ENCODE measurements around the gene ZNF335.

Gene ZNF335

DNA sequence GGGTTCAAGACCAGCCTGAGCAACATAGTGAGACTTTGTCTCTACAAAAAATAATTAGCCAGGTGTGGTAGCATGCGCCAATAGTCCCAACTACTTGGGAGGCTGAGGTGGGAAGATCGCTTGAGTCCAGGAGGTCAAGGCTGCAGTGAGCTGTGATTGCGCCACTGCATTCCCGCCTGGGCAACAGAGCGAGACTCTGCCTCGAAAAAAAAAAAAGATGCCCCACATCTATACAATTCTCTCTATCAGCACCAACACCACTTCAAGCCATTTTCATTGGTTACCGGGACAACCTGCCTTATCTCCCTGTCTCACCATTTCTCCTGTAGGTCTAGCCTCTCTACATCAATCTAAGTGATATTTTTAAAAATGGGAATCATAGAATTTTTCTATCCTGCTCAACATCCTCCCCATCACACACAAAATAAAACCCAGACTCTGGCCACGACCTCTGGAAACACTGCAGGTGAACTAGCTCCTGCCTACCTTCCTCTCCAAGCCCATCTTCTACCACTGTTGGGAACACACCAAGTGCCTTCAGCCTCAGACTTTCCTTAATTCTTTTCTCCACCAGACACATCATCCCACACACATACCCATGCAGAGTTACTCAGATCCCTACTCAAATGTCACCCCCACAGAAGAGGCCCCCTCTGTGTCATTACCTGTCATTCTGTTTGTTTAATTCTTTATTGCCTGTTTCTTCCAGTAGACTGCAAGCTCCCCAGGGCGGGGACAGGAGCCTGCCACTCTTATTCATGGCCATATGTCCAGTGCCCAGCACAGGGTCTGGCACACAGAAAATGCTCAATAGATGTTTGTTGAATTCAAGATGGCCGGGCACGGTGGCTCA lies 50.4 kb downstream of the ZNF335 start:
- no peak for DNase-seq
- intact Hi-C loops (cut with DNase I) = no loop called here

- DNase-seq = no peak
- intact Hi-C loops (cut with DNase I) = no loop called here
These were observed 51.3 kb downstream of the ZNF335 start for GRCh38 chr20:45920462-45921336.

DNA sequence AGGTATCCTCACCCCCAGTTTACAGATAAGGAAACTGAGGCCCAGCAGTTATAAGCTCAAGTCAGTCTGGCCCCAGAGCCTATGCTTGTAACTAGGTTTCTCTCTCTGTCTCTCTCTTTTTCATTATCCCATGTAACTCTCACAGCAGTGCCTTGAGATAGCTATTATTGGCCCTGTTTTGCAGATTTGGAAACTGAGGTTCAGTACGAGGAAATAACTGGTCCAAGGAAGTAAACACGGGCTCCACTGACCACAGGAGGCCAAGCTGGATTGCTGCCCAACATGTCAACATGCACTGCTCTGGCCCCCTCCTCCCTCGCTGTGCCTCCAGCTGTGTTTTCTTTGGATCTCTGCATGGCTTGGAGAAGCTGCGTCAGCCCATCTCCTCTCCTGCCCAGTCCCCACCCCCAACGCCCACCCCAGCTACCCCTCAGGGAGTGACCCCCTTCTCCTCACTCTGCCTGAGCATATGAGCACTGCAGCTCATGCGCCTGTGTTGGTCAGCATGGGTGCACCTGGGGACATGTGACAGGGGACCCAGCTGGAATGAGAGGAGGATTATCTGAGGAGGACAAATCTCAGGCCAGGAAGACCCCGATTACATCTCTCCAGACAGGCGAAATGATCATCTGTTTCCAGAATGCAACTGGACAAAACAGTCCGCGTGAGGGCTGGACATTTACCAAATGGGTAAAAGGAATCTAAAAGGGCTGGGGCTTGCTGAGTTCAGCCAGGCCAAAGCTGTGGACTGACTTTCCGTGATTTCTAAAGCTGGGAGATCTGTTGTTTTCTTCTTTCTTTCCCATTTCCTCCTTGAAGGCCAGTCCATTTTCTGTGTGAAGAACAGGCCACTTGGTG lies 52.2 kb downstream of the ZNF335 start:
- DNase-seq = peak in 1 of 42 donors; percentile 8

GRCh38 chr20:45918779-45919537 lies 53.0 kb downstream of the ZNF335 start:
- intact Hi-C loops (cut with DNase I) = no loop called here
- no peak for DNase-seq

More for the DNA sequence above, 52.2 kb downstream of the ZNF335 start:
- intact Hi-C loops (cut with DNase I) = no loop called here

GRCh38 chr20:45918182-45918737 lies 53.7 kb downstream of the ZNF335 start:
- DNase-seq = no peak
- intact Hi-C loops (cut with DNase I) = no loop called here

DNA sequence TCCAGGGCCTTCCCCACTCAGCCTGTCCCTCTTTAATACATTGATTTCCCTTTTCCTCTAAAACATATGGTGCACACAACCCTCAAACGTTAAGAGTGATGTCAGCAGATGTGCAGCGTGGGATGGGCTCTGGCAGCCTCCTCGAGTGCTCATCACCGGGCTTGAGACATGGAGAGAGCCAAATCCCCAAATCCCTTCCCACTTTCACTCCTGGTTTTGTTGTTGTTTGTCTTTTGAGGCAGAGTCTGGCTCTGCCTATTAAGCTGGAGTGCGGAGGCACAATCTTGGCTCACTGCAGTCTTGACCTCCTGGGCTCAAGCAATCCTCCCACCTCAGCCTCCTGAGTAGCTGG lies 54.2 kb downstream of the ZNF335 start:
- intact Hi-C loops (cut with DNase I) = no loop called here
- no peak for DNase-seq

DNA sequence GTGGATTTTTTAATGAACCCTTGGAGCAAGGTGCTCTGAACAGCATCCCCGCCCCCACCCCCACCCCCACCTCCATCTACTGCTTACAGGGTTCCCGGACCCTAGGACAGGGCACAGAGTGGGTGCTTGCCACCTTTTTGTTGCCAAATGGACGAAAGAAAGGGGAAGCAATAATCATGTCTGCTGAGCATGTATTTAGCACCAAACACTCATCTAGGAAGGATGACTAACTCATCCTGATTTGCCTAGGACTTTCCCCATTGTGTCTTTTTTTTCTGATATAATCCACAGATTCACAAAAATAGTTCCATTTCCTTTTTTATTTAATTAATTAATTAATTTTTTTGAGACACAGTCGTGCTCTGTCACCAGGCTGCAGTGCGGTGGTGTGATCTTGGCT lies 58.9 kb downstream of the ZNF335 start:
- intact Hi-C loops (cut with DNase I) = no loop called here
- no peak for DNase-seq

- DNase-seq = no peak
- intact Hi-C loops (cut with DNase I) = no loop called here
These were observed 59.7 kb downstream of the ZNF335 start for GRCh38 chr20:45912344-45912682.

- DNase-seq = peak in 41 of 42 donors; percentile 18 to 82 (median 66)
- intact Hi-C loops (cut with DNase I) = no loop called here
These were observed 60.3 kb downstream of the ZNF335 start, which contains the start of gene PLTP for GRCh38 chr20:45911486-45912343. Gene PLTP (minus strand): TSS chr20:45912155. CDS start chr20:45911452, 703 bp downstream.

GRCh38 chr20:45910670-45911485 lies 61.1 kb downstream of the ZNF335 start:
- intact Hi-C loops (cut with DNase I) = no loop called here
- DNase-seq = peak; percentile 69 to 95 (median 85)

- intact Hi-C loops (cut with DNase I) = no loop called here
These were observed 62.0 kb downstream of the ZNF335 start for GRCh38 chr20:45909817-45910669.

DNA sequence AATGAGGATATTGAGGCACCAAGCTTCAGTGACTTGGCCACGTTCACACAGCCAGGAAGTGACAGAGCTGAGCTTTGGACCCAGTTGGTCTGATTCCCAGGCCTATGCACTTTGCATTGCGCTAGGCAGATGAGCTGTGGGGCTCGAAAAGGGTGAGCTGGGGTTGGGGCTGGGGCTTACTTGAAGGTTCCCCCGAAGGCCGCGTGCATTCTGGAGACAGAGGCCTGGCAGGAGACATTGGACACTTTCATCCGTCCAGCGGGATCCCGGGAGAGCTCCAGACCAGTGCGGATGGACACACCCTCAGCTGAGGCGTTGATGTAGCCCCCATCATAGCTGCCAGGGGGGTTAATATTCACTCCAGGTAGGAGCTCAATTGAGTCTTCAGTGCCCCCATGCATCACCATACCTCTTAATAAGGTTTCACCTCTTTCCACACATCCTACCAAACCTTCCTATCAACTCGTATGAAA lies 62.6 kb downstream of the ZNF335 start:
- DNase-seq = no peak
- intact Hi-C loops (cut with DNase I) = no loop called here

More at GRCh38 chr20:45909817-45910669, 62.0 kb downstream of the ZNF335 start:
- DNase-seq = no peak

DNA sequence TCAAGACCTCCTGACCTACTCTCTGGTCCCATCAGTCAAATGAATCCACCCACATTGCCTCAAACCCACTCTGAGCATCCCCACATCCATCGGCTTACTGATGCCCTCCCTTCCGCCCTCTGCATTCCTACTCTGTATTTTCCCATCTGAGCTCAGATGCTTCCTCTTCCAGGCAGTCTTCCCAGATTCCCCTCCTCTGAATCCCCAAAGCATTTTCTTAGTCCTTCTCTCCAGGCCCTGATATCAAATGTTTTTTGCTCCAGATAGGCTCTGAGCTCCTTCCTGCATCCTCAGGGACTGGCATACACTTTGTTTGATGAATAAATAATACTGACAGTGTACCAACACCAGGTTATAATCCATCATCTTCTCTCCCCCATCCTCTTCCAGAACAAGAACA lies 63.9 kb downstream of the ZNF335 start:
- no peak for DNase-seq
- intact Hi-C loops (cut with DNase I) = no loop called here

GRCh38 chr20:45907219-45907948 lies 64.6 kb downstream of the ZNF335 start:
- no peak for DNase-seq
- intact Hi-C loops (cut with DNase I) = no loop called here
